Stimulated activated CD4-positive, alpha-beta T cell treated with anti-CD3 and anti-CD28 coated beads, Interleukin-12 subunit alpha, Interleukin-12 subunit beta, amount 100 ng/mL, for 24 hours (primary cell): ENCODE results near the gene KIAA0408.
"Not testable (repeated sequence)": the region's sequence is repeated elsewhere in the genome, so short reads cannot be mapped to it uniquely, and the experiment has no call there.

Source experiments
- DNase-seq, 2 experiments: peaks; one replicate each; pipeline ENCODE4 v3.0.0-alpha.2; 2020; ENCODE audit warnings: low read depth in 2 of 2

Gene KIAA0408

DNA sequence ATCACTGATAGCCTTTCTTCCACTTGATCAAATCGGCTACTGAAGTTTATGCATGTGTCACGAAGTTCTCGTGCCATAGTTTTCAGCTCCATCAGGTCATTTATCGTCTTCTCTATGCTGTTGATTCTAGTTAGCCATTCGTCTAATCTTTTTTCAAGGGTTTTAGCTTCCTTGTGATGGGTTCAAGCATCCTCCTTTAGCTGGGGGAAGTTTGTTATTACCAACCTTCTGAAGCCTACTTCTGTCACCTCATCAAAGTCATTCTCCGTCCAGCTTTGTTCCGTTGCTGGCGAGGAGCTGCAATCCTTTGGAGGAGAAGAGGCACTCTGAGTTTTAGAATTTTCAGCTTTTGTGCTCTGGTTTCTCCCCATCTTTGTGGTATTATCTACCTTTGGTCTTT lies 47.2 kb downstream of the KIAA0408 start:
- not testable (repeated sequence) for DNase-seq
